SK-N-SH (cell line): ENCODE data around the gene KISS1R. TPM values are rescaled to one million over a fixed set of nuclear protein-coding genes. Genes with fewer than 3 reads are reported as not detected.

Experiments
- CTCF ChIA-PET: fragments of 300-600, 350-600 bp; formaldehyde crosslinking; extraction: SDS; loops from one replicate; lab custom pipeline; 2021; lab: Yijun Ruan, JAX
- POLR2A ChIA-PET: fragments of 350-600 bp; sonication (Branson Sonifier 250); formaldehyde crosslinking; extraction: SDS; loops from one replicate; lab custom pipeline; 2020; ENCODE audit warnings: antibody characterized with exemption, inconsistent platforms; lab: Yijun Ruan, JAX
- DNase-seq: peaks from one replicate; pipeline ENCODE4 v3.0.0; 2012
- H2AFZ ChIP-seq: fragments of 200-600 bp; sonication (generic); 2 replicates; pipeline ENCODE4 v1.8.1; 2016; ENCODE audit warnings: antibody characterized with exemption, mild to moderate bottlenecking, low read depth
- H3F3A ChIP-seq: fragments of 200-600 bp; sonication (generic); replicated peaks from 2 replicates; pipeline ENCODE3; 2016; ENCODE audit warnings: antibody characterized with exemption, mild to moderate bottlenecking; ENCODE audit not compliant: insufficient read depth
- H3K27ac ChIP-seq, 2 experiments: fragments of 200-500 bp in 1 of 2; fragments of 200-600 bp in 1 of 2; sonication (Bioruptor generic) in 1 of 2; sonication (generic), shearing (Covaris generic) in 1 of 2; 2 replicates each; pipeline versions ENCODE4 v1.5.1 to v1.6.1; 2014 to 2016; ENCODE audit warnings: low read depth in 2 of 2, inconsistent platforms in 1 of 2, low read length in 1 of 2, mild to moderate bottlenecking in 1 of 2, mixed read lengths in 1 of 2
- H3K27me3 ChIP-seq: fragments of 200-600 bp; sonication (generic), shearing (Covaris generic); 2 replicates; pipeline ENCODE4 v1.6.1; 2016; ENCODE audit warnings: mixed run types; ENCODE audit not compliant: insufficient read depth
- H3K36me3 ChIP-seq, 2 experiments: fragments of 200-500 bp in 1 of 2; fragments of 200-600 bp in 1 of 2; sonication (Bioruptor generic) in 1 of 2; sonication (generic) in 1 of 2; replicated peaks in 1 of 2; 2 replicates each; pipeline versions ENCODE3 to v1.5.1; 2014 to 2016; ENCODE audit warnings: low read length in 1 of 2, mild to moderate bottlenecking in 1 of 2; ENCODE audit not compliant: insufficient read depth in 2 of 2, control insufficient read depth in 1 of 2
- H3K4me1 ChIP-seq, 2 experiments: fragments of 200-500 bp in 1 of 2; fragments of 200-600 bp in 1 of 2; sonication (Bioruptor generic) in 1 of 2; sonication (generic), shearing (Covaris generic) in 1 of 2; 2 replicates each; pipeline versions ENCODE4 v1.5.1 to v1.6.1; 2014 to 2016; ENCODE audit warnings: low read depth in 1 of 2, low read length in 1 of 2, mixed run types in 1 of 2; ENCODE audit not compliant: insufficient read depth in 2 of 2, control insufficient read depth in 1 of 2
- H3K4me2 ChIP-seq: fragments of 200-600 bp; sonication (generic), shearing (Covaris generic); 2 replicates; pipeline ENCODE4 v1.6.1; 2017; ENCODE audit warnings: mixed run types
- H3K4me3 ChIP-seq, 2 experiments: fragments of 200-500 bp in 1 of 2; fragments of 200-600 bp in 1 of 2; sonication (Bioruptor generic) in 1 of 2; sonication (generic), shearing (Covaris generic) in 1 of 2; 2 replicates each; pipeline versions ENCODE4 v1.5.1 to v1.8.1; 2014 to 2016; ENCODE audit warnings: low read depth in 2 of 2, inconsistent platforms in 1 of 2, low read length in 1 of 2, mild to moderate bottlenecking in 1 of 2, mixed read lengths in 1 of 2, moderate library complexity in 1 of 2
- H3K79me2 ChIP-seq: fragments of 200-600 bp; sonication (generic); 2 replicates; pipeline ENCODE4 v1.8.1; 2017; ENCODE audit warnings: mild to moderate bottlenecking; ENCODE audit not compliant: insufficient read depth
- H3K9ac ChIP-seq: fragments of 200-600 bp; sonication (generic); 2 replicates; pipeline ENCODE4 v1.6.1; 2017; ENCODE audit warnings: mixed run types
- H3K9me2 ChIP-seq: fragments of 200-600 bp; sonication (generic); 2 replicates; pipeline ENCODE4 v1.6.1; 2017; ENCODE audit warnings: mixed run types
- H3K9me3 ChIP-seq: fragments of 200-600 bp; sonication (generic); 2 replicates; pipeline ENCODE4 v1.6.1; 2017; ENCODE audit warnings: mixed run types, mild to moderate bottlenecking, moderate library complexity
- H4K20me1 ChIP-seq: fragments of 200-600 bp; sonication (generic); 2 replicates; pipeline ENCODE4 v1.6.1; 2017; ENCODE audit warnings: mild to moderate bottlenecking, mixed run types; ENCODE audit not compliant: insufficient read depth
- CHD2 ChIP-seq: fragments of 150-350 bp; IDR thresholded peaks from 2 replicates; pipeline ENCODE4 v1.6.1; 2018; ENCODE audit warnings: low read length; ENCODE audit not compliant: partially characterized antibody
- ELF1 ChIP-seq: IDR thresholded peaks from 2 replicates; pipeline ENCODE4 v1.4.0; 2012
- EP300 ChIP-seq, 2 experiments: IDR thresholded peaks; 2 replicates each; pipeline versions ENCODE4 v1.4.0 to v1.6.1; 2012; ENCODE audit warnings: borderline replicate concordance in 1 of 2, low read depth in 1 of 2, low read length in 1 of 2
- MEF2A ChIP-seq: IDR thresholded peaks from 2 replicates; pipeline ENCODE4 v1.4.0; 2012; ENCODE audit warnings: low read depth, borderline replicate concordance
- MXI1 ChIP-seq: IDR thresholded peaks from 2 replicates; pipeline ENCODE4 v1.6.1; 2012; ENCODE audit warnings: mild to moderate bottlenecking, low read depth, low read length, improper control_type of control experiment
- NFIC ChIP-seq: IDR thresholded peaks from 2 replicates; pipeline ENCODE4 v1.4.0; 2012; ENCODE audit warnings: borderline replicate concordance
- NRF1 ChIP-seq: IDR thresholded peaks from 2 replicates; pipeline ENCODE4 v1.6.1; 2012; ENCODE audit warnings: low read depth, mild to moderate bottlenecking, low read length
- POLR2AphosphoS5 ChIP-seq: IDR thresholded peaks from 2 replicates; pipeline ENCODE4 v1.6.1; 2012; ENCODE audit warnings: low read depth, low read length
- RCOR1 ChIP-seq: fragments of 150-350 bp; IDR thresholded peaks from 2 replicates; pipeline ENCODE4 v1.6.1; 2017; ENCODE audit warnings: antibody characterized with exemption, low read length
- RXRA ChIP-seq: IDR thresholded peaks from 2 replicates; pipeline ENCODE4 v1.4.0; 2012; ENCODE audit warnings: low read depth, mild to moderate bottlenecking, borderline replicate concordance
- TAF1 ChIP-seq: IDR thresholded peaks from 2 replicates; pipeline ENCODE4 v1.6.1; 2012; ENCODE audit warnings: low read depth, mild to moderate bottlenecking, low read length, moderate library complexity, borderline replicate concordance
- whole genome bisulfite sequencing: methylation state at CpG from one replicate; pipeline ENCODE4 v1.1.6; 2017; ENCODE audit warnings: low lambda C conversion rate; 5-methylcytosine and 5-hydroxymethylcytosine counted together
- polyA plus RNA-seq, 3 experiments: library from polyadenylated mRNA; depleted of rRNA; stranded (reverse); fragments of >200 nt; gene quantifications; 2 replicates each; pipeline ENCODE4 v1.2.3, GENCODE V29; 2012
- TF ChIP-seq, protein P1 (sequence below): IDR thresholded peaks from 2 replicates; pipeline ENCODE4 v1.4.0; 2012; ENCODE audit warnings: low read depth, borderline replicate concordance
- TF ChIP-seq, protein P2 (sequence below): IDR thresholded peaks from 2 replicates; pipeline ENCODE4; 2012
- TF ChIP-seq, protein P3 (sequence below): fragments of 150-350 bp; IDR thresholded peaks from 2 replicates; pipeline ENCODE4 v1.6.1; 2017; ENCODE audit warnings: antibody characterized with exemption, low read length, low read depth, borderline replicate concordance
- TF ChIP-seq, protein P4 (sequence below): fragments of 200-600 bp; sonication (generic); IDR thresholded peaks from 2 replicates; pipeline ENCODE4 v1.6.1; 2017; ENCODE audit warnings: antibody characterized with exemption, mild to moderate bottlenecking, moderate library complexity

KISS1R gene
- polyA plus RNA-seq, 1 of the 3 experiments (the other 2 are of a cell fraction): not detected

DNA sequence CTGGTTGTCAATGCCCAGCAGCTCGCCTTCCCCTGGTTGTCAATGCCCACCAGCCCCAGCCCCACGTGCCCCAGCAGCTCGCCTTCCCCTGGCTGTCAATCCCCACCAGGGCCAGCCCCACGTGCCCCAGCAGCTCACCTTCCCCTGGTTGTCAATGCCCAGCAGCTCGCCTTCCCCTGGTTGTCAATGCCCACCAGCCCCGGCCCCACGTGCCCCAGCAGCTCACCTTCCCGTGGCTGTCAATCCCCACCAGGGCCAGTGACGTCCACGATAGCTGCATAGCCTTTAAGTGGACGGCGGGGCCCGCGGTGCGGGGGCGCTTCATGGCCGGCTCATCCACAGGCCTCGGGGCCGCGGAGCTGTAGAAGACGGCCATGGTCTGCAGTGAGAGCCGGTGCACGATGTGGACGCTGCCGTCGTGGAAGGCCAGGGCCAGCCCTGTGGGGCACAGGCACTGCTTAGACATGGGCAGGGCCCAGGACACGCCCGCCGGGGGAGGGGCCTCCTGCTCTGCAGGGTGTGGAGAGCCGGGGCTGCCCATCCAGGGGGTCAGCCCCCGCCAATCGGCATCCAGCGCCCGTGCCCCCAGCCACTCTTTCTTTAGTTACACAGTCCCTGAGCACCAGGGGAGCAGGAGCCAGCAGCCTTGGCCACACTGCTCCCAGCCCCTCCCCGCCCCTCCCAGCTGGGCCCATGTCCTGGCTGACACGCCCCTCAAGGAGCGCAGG, 37.3 kb upstream of the KISS1R start:
- POLR2A ChIA-PET: no interaction called here
- H3K4me2 ChIP-seq: no peak overlapping the region
- no peak overlapping the region for H3K27ac ChIP-seq
- no peaks in the 10 kb centered on the region for H3K27me3 ChIP-seq
- DNase-seq: no peak
- 96% methylated on average over 28 of the region's 37 CpGs for WGBS
- H3K9ac ChIP-seq: no peak overlapping the region
- no peak overlapping the region for H3K4me3 ChIP-seq
- no peaks in the 10 kb centered on the region for H4K20me1 ChIP-seq
- H3F3A ChIP-seq: no peaks in the 10 kb centered on the region
- peaks cover 7 to 56% of the 10 kb centered on the region in 2 experiments for H3K36me3 ChIP-seq
- no peak overlapping the region for H2AFZ ChIP-seq
- CTCF ChIA-PET: interaction anchor here (1.1 to 3.9 kb wide), 2 partner anchors 16 to 103 kb away, joined by 3 to 12 read pairs; no protein-coding TSS in a partner anchor
- no peak for TF ChIP-seq TAF1
- TF ChIP-seq CHD2: no peak
- TF ChIP-seq, protein P1, sequence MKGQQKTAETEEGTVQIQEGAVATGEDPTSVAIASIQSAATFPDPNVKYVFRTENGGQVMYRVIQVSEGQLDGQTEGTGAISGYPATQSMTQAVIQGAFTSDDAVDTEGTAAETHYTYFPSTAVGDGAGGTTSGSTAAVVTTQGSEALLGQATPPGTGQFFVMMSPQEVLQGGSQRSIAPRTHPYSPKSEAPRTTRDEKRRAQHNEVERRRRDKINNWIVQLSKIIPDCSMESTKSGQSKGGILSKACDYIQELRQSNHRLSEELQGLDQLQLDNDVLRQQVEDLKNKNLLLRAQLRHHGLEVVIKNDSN: no peak
- no peak for TF ChIP-seq RCOR1
- TF ChIP-seq EP300 (IDR thresholded peaks at IDR 0.05; ENCODE audit: borderline replicate concordance in 1 of 2, low read depth in 1 of 2, low read length in 1 of 2): no peak
- TF ChIP-seq MEF2A: no peak
- no peaks in the 10 kb centered on the region; a peak in 1 of 4 replicates for H3K4me1 ChIP-seq
- no peaks in the 10 kb centered on the region for H3K79me2 ChIP-seq
- H3K9me3 ChIP-seq: no peaks in the 10 kb centered on the region
- no peaks in the 10 kb centered on the region for H3K9me2 ChIP-seq

DNA sequence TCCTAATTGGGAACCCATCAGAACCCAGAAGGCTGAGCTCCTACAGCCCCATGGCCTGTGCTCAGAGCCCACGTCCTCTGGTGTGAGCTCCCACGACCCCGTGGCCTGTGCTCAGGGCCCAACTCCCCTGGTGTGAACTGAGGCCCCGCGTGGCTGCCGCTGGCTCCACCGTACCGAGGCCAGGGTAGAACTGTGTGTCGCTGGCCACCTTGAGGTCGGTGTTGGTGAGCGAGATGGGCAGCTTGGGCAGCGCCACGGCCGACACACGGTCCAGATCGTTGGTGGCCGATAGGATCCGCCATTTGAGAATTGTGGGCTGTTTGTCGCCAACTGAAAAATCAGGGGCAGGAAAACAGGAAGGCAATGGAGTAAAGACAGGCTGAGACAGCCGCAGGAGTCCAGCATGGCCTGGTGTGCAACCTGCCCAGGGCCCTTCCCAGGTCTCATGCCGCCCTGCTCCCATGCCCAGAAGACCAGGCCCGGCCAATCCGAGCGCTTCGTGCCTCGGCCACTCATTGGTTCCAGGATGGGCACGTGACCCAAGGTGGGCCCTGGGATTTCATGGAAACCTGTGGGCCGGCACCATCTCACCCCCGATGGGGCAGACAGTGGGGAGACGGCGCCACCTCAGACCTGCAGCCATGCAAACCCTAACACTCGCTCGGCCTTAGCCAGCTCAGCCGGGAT, 35.6 kb upstream of the KISS1R start:
- ChIA-PET CTCF (interaction anchor here (0.8 kb wide), 1 partner anchor 17 kb away, joined by 3 read pairs; no protein-coding TSS in a partner anchor), POLR2A (no interaction called here)
- H3K27ac ChIP-seq: no peak overlapping the region
- DNase-seq: no peak
- TF ChIP-seq CHD2 (no peak), RCOR1 (no peak), NFIC (no peak), POLR2AphosphoS5 (no peak), NRF1 (no peak), ELF1 (no peak), RXRA (no peak), MXI1 (no peak)
- TF ChIP-seq, protein P2, sequence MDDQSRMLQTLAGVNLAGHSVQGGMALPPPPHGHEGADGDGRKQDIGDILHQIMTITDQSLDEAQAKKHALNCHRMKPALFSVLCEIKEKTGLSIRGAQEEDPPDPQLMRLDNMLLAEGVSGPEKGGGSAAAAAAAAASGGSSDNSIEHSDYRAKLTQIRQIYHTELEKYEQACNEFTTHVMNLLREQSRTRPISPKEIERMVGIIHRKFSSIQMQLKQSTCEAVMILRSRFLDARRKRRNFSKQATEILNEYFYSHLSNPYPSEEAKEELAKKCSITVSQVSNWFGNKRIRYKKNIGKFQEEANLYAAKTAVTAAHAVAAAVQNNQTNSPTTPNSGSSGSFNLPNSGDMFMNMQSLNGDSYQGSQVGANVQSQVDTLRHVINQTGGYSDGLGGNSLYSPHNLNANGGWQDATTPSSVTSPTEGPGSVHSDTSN: no peak
- TF ChIP-seq, protein P3, sequence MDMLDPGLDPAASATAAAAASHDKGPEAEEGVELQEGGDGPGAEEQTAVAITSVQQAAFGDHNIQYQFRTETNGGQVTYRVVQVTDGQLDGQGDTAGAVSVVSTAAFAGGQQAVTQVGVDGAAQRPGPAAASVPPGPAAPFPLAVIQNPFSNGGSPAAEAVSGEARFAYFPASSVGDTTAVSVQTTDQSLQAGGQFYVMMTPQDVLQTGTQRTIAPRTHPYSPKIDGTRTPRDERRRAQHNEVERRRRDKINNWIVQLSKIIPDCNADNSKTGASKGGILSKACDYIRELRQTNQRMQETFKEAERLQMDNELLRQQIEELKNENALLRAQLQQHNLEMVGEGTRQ: no peak
- TF ChIP-seq, protein P4, sequence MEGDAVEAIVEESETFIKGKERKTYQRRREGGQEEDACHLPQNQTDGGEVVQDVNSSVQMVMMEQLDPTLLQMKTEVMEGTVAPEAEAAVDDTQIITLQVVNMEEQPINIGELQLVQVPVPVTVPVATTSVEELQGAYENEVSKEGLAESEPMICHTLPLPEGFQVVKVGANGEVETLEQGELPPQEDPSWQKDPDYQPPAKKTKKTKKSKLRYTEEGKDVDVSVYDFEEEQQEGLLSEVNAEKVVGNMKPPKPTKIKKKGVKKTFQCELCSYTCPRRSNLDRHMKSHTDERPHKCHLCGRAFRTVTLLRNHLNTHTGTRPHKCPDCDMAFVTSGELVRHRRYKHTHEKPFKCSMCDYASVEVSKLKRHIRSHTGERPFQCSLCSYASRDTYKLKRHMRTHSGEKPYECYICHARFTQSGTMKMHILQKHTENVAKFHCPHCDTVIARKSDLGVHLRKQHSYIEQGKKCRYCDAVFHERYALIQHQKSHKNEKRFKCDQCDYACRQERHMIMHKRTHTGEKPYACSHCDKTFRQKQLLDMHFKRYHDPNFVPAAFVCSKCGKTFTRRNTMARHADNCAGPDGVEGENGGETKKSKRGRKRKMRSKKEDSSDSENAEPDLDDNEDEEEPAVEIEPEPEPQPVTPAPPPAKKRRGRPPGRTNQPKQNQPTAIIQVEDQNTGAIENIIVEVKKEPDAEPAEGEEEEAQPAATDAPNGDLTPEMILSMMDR: no peak
- 97% methylated on average over 24 of the region's 34 CpGs for WGBS
- H3K4me2 ChIP-seq: no peak overlapping the region
- peaks cover 0 to 12% of the 10 kb centered on the region in 2 experiments; a peak in 1 of 4 replicates for H3K4me1 ChIP-seq
- no peaks in the 10 kb centered on the region for H3F3A ChIP-seq
- no peak overlapping the region for H2AFZ ChIP-seq
- no peaks in the 10 kb centered on the region for H3K27me3 ChIP-seq
- no peaks in the 10 kb centered on the region for H4K20me1 ChIP-seq
- no peaks in the 10 kb centered on the region for H3K9me2 ChIP-seq
- no peaks in the 10 kb centered on the region for H3K9me3 ChIP-seq
- H3K4me3 ChIP-seq: no peak overlapping the region
- no peak overlapping the region for H3K9ac ChIP-seq
- no peaks in the 10 kb centered on the region for H3K79me2 ChIP-seq
- H3K36me3 ChIP-seq: peaks cover 7 to 59% of the 10 kb centered on the region in 2 experiments
